GM12873 (cell line): ENCODE measurements around the gene SSX1.
"Not testable (repeated sequence)": the region's sequence is repeated elsewhere in the genome, so short reads cannot be mapped to it uniquely, and the experiment has no call there.

Experiments used
- CTCF ChIP-seq: IDR thresholded peaks from 2 replicates; pipeline ENCODE4 v1.5.1; 2012; ENCODE audit warnings: low read depth, mild to moderate bottlenecking, moderate library complexity, low read length, control low read depth; ENCODE audit not compliant: insufficient read depth; ENCODE audit errors: missing control alignments

SSX1 gene

GRCh38 chrX:48255062-48255796 lies at the start of gene SSX1:
TSS of gene SSX1 (plus strand) at chrX:48255392. CDS start at chrX:48257242, 1,850 bp downstream.
- not testable (repeated sequence) for TF ChIP-seq CTCF

GRCh38 chrX:48278958-48279357 lies 23.8 kb downstream of the SSX1 start:
- no peak for TF ChIP-seq CTCF

GRCh38 chrX:48306175-48306574 lies 51.0 kb downstream of the SSX1 start:
- no peak for TF ChIP-seq CTCF
